Measurements from ENCODE around the gene FSIP1.

DNA sequence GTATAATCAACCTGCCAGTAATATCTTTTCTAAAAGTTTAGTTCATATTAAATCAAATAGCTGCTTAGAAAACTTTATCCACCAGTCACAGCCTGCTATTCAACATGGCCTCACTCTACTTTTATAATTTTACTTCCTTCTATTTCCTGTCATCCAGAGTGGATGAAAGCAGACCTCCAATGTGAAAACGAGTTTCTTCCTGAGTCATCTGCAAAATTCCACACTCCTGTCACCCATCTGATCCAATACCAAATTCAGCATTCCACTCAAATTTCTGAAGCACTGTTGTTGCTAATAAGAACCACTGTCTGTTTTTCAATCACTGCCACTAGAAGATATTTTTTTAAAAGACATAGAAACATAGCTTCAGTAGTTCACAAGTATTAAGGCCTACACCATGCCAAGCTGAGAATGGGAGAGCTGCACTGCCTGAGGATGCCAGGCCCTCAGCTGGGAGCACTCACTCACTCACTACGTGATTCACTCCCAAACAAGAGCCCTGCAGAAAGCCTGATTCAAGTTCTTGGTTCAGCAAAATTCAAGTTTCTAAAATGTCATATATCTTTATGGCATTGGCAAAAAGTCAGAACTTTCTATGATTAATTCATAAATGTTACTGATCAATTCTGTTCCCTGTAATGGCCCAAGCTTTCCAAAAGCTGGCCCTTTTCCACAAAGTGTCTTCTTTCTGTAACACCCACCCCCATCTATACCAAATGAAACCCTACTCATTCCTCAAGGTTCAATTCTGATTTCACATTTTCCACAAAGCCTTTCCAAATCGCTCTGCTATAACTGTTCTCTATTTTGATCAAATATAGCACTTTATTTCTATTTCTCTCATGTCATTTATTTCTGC lies 82.9 kb downstream of the FSIP1 start:
- TF ChIP-seq, protein P1, sequence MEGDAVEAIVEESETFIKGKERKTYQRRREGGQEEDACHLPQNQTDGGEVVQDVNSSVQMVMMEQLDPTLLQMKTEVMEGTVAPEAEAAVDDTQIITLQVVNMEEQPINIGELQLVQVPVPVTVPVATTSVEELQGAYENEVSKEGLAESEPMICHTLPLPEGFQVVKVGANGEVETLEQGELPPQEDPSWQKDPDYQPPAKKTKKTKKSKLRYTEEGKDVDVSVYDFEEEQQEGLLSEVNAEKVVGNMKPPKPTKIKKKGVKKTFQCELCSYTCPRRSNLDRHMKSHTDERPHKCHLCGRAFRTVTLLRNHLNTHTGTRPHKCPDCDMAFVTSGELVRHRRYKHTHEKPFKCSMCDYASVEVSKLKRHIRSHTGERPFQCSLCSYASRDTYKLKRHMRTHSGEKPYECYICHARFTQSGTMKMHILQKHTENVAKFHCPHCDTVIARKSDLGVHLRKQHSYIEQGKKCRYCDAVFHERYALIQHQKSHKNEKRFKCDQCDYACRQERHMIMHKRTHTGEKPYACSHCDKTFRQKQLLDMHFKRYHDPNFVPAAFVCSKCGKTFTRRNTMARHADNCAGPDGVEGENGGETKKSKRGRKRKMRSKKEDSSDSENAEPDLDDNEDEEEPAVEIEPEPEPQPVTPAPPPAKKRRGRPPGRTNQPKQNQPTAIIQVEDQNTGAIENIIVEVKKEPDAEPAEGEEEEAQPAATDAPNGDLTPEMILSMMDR (IDR thresholded peaks at IDR 0.05; ENCODE audit: low read depth, low read length, poor library complexity, severe bottlenecking) = no peak
- no peak for TF ChIP-seq EZH2phosphoT487 (IDR thresholded peaks at IDR 0.05; ENCODE audit: borderline replicate concordance, low read length)

All from DOHH2 (cell line).